ENCODE measurements around the gene TMEM184C. TPM values are rescaled to one million over a fixed set of nuclear protein-coding genes. Genes with fewer than 3 reads are reported as not detected.

The TMEM184C gene
- total RNA-seq: 10 to 100 TPM; 21.0 to 32.2 (median 26.9) TPM

GRCh38 chr4:147617173-147617840 is at the start of gene TMEM184C:
Gene TMEM184C (plus strand): TSS chr4:147617397. CDS start chr4:147617957, 560 bp downstream.
- Histone ChIP-seq H3K4me3 (peak within 1 kb of the TSS; percentile 63 to 92 (median 87)), H3K4me1 (peaks cover 0 to 17% of the 10 kb centered on the region in 2 donors), H3K27ac (peak within 1 kb of the TSS; percentile 86 to 91), H3K36me3 (no peaks in the 10 kb centered on the region), H3K9me3 (no peaks in the 10 kb centered on the region), H3K27me3 (no peaks in the 10 kb centered on the region)
- intact Hi-C loops (cut with DNase I; ENCODE audit: low total_unique reads): no loop called here
- peak; percentile 98 to 99 for DNase-seq (ENCODE audit: low spot score in 2 of 2)
- TF ChIP-seq CTCF (IDR thresholded peaks at IDR 0.05) (peak in 2 of 3 donors; percentile 10 to 30), POLR2A (IDR thresholded peaks at IDR 0.05) (peak; percentile 26), POLR2AphosphoS5 (IDR thresholded peaks at IDR 0.05) (peak; percentile 59 to 79 (median 71))

GRCh38 chr4:147570616-147571015 is 46.6 kb upstream of the TMEM184C start:
- Histone ChIP-seq H3K27me3 (no peaks in the 10 kb centered on the region), H3K36me3 (no peaks in the 10 kb centered on the region), H3K4me3 (no peak overlapping the region), H3K27ac (no peak overlapping the region), H3K9me3 (peaks cover 0 to 9% of the 10 kb centered on the region in 2 donors), H3K4me1 (no peaks in the 10 kb centered on the region)
- intact Hi-C loops (cut with DNase I; ENCODE audit: low total_unique reads): no loop called here
- DNase-seq (ENCODE audit: low spot score in 2 of 2): no peak
- TF ChIP-seq POLR2A (IDR thresholded peaks at IDR 0.05): no peak
- TF ChIP-seq CTCF (IDR thresholded peaks at IDR 0.05): no peak
- TF ChIP-seq POLR2AphosphoS5 (IDR thresholded peaks at IDR 0.05): no peak

- Histone ChIP-seq H3K4me1 (no peaks in the 10 kb centered on the region), H3K36me3 (no peaks in the 10 kb centered on the region), H3K27ac (no peak overlapping the region)
Measured at GRCh38 chr4:147571036-147571770, 46.0 kb upstream of the TMEM184C start.

GRCh38 chr4:147576084-147576483 is 41.1 kb upstream of the TMEM184C start:
- no peak overlapping the region for H3K4me3 ChIP-seq
- H3K9me3 ChIP-seq: no peaks in the 10 kb centered on the region
- TF ChIP-seq CTCF (IDR thresholded peaks at IDR 0.05): no peak
- TF ChIP-seq POLR2A (IDR thresholded peaks at IDR 0.05): no peak
- TF ChIP-seq POLR2AphosphoS5 (IDR thresholded peaks at IDR 0.05): no peak
- H3K4me1 ChIP-seq: no peaks in the 10 kb centered on the region
- H3K27me3 ChIP-seq: no peaks in the 10 kb centered on the region
- no peaks in the 10 kb centered on the region for H3K36me3 ChIP-seq
- H3K27ac ChIP-seq: no peak overlapping the region
- intact Hi-C loops (cut with DNase I; ENCODE audit: low total_unique reads): no loop called here
- no peak for DNase-seq (ENCODE audit: low spot score in 2 of 2)

More at GRCh38 chr4:147571036-147571770, 46.0 kb upstream of the TMEM184C start:
- intact Hi-C loops (cut with DNase I; ENCODE audit: low total_unique reads): no loop called here
- Histone ChIP-seq H3K9me3 (peaks cover 0 to 3% of the 10 kb centered on the region in 2 donors), H3K4me3 (no peak overlapping the region), H3K27me3 (no peaks in the 10 kb centered on the region)
- TF ChIP-seq POLR2AphosphoS5 (IDR thresholded peaks at IDR 0.05) (no peak), CTCF (IDR thresholded peaks at IDR 0.05) (no peak), POLR2A (IDR thresholded peaks at IDR 0.05) (no peak)
- no peak for DNase-seq (ENCODE audit: low spot score in 2 of 2)

GRCh38 chr4:147578051-147578476 is 39.1 kb upstream of the TMEM184C start:
- intact Hi-C loops (cut with DNase I; ENCODE audit: low total_unique reads): no loop called here
- no peaks in the 10 kb centered on the region for H3K27me3 ChIP-seq
- no peak for DNase-seq (ENCODE audit: low spot score in 2 of 2)
- H3K4me3 ChIP-seq: no peak overlapping the region
- TF ChIP-seq POLR2AphosphoS5 (IDR thresholded peaks at IDR 0.05) (no peak), CTCF (IDR thresholded peaks at IDR 0.05) (no peak), POLR2A (IDR thresholded peaks at IDR 0.05) (no peak)
- H3K9me3 ChIP-seq: no peaks in the 10 kb centered on the region
- no peaks in the 10 kb centered on the region for H3K36me3 ChIP-seq
- no peaks in the 10 kb centered on the region for H3K4me1 ChIP-seq
- no peak overlapping the region for H3K27ac ChIP-seq

All from breast epithelium (tissue), 4 donors.